Glomerular visceral epithelial cell (primary cell): ENCODE measurements around the gene EEA1.
A peak's percentile ranks its signal among the peaks of the same experiment; 100 is the strongest.
"Not testable (repeated sequence)": the region's sequence is repeated elsewhere in the genome, so short reads cannot be mapped to it uniquely, and the experiment has no call there.

Experiments
- DNase-seq: peaks from one replicate; pipeline ENCODE4 v3.0.0-alpha.2; 2016; ENCODE audit errors: extremely low spot score

EEA1 gene

DNA sequence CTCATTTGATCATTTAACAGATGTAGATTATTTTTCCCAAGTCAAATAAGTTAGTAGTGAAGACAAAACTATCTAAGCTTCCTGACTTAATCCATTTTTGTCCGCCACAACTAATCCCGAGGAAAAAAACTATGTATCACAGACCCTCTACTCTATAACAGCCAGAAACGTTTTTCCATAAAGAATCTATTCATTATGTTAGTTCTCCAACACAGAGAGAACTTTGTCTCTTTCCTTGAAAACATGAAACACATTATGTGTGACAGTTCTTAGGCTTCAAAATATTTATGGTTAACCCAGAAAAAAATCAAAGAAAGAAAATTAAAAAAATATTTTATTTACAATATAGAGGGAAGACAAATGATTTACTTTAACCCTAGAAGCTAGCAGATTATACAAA, 126.2 kb downstream of the EEA1 start:
- no peak for DNase-seq

DNA sequence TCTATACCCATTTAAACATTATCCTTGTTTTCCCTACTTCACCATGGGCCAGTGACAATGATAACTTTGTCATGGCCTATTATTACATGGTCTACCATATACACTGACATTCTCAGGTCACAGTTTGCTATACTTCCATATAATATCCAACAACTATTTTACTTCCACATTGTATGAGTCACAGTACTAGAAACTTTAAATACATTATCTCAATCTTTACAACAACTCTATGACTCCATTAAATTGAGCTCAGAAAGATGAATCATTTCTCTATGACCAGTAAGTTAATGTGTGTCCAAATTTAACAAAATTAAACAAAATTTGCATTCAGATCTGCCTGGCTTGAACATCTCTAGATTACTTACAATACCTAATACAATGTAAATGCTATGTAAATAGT, 132.4 kb downstream of the EEA1 start:
- DNase-seq = no peak

DNA sequence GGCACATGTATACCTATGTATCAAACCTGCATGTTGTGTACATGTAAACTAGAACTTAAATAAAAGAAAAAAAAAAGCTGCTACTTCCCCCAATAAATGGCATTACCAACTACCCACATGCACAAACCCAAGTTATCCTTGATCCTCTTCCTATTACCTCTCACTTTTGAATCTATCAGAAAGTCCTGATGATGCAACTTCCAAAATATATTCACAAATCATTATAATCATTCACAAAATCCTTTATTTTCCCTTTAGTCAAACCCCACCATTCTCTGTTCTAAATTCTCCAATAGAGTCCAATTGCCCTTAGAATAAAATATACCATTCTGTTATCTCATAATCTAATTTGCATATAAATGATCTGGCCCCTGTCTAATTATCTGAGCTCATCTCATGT, 134.3 kb downstream of the EEA1 start:
- DNase-seq = no peak

DNA sequence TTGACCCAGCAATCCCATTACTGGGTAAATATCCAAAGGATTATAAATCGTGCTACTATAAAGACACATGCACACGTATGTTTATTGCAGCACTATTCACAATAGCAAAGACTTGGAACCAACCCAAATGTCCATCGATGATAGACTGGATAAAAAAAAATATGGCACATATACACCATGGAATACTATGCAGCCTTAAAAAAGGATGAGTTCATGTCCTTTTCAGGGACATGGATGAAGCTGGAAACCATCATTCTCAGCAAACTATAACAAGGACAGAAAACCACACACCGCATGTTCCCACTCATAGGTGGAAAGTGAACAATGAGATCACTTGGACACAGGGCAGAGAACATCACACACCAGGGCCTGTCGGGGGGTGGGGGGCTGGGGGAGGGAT, 134.7 kb downstream of the EEA1 start:
- DNase-seq = not testable (repeated sequence)

DNA sequence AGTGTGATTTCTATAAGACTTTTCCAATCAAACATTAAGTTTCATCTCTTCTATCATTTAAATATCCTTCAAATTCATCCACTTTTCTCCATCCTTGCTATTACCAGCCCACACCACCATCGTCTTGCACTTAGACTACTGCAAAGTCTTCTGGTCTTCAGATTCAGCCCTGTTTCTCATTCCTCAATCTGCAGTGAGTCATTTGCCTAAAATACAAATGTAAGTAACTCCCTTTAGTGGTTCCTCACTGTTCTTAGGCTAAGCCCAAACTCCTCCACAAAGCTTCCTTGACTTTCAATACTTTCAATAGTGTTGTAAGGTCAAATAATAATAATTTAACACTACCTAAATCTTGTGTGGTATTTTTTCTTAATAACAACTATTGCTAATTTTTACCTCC, 143.1 kb downstream of the EEA1 start:
- DNase-seq = no peak

DNA sequence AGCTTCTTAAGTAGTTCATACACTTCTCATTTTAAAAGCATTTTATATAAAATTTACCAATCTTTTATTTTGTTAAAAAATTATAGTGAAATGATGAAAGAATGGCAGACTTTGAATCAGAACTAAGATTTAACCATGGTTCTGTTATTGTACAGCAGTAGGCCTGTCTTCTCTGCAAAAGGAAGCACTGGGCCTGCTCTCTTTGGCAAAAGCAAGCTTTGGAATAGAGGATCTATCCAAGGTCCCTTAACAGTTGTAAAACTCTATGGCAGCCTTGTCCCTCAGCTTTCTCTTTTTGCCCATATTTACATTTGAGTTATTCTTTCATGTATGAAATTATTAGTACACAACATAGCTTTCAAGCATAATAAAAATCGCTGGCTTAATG, 143.5 kb downstream of the EEA1 start:
- no peak for DNase-seq

DNA sequence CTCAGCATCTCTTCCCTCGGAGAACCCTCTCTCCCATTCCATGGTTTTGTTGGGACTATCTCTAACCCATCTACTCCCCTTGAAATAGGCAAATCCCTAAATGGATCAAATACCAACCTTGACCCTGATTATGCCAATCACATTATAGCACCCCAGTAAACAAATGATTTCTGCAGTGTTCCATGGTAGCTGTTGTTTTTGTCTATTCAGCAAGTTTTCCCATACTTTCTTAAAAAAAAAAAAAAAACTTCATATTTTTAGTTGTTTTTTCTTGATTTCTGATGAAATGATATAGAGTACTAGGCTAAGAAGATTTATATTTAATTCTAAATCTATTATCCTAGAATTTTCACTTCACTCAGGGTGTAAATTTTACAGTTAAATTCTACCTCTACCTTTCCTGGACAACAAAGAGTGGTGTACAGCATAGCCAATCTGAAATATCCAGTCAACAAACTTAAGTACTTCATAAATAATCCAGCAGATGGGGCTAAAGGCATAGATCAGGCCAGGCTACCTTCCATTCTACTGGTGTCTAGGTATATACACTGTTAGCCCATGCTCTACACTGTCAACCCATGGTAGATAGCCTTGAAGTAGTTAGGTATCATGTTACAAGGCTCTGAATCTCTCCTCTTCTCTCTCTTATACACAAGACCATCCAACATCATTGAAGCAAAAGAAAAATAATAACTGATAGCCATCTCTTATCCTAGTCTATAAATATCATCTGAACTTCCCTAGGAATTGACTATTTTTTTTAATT, 144.1 kb downstream of the EEA1 start:
- DNase-seq = peak; percentile 74

DNA sequence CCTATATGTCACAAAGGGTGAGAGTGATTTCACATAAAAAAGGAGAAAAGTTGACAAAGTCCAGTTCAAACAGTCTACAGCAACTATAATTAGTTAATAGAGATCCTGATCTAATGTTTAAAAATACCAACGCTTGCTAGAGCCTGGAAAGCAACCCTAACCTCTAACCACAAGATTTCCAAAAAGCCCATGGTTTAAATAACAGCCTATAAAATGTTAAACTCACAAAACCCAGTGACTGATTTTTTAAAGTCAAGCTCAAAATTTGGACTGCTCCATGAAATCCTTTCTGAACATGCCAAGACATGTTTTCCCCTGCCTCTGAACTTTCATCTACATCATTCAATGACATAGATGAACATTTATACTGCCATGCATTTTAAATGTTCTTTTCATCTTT, 144.7 kb downstream of the EEA1 start:
- no peak for DNase-seq

DNA sequence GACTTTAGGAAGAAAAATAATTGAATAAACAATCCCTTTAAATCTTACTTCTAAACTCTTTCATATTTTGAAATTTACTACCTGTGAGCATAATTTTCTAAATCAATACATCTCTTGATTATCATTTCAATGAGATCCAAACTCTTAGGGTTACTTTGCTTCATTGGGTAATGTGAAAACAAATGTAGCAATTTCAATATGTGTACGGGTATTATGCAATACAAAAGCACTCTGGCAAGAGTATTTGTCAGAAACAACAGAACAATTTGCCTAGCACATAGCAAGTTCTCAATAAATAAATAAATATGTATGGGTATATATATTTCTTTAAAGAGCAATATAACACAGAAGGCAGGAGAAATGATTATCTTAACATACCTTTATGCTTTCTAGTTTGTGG, 149.2 kb downstream of the EEA1 start:
- no peak for DNase-seq

DNA sequence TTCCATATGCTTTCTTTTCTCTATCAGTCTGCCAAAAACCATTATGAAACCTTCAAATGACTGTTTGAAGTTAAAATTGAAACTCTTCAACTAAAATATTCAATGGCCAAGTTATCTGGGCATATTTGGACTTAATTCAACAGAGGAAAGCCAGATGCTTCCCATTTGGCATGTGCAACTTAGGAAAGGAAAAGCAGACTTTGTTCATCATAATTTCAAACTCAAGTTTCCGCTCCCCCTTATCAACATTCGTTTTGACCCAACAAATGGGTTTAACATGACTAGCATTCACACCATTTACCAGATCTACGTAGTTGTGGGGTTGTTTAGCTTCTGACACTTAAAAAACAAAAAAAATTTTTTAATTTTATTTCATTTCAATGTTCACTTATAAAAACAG, 150.6 kb downstream of the EEA1 start:
- DNase-seq = no peak

DNA sequence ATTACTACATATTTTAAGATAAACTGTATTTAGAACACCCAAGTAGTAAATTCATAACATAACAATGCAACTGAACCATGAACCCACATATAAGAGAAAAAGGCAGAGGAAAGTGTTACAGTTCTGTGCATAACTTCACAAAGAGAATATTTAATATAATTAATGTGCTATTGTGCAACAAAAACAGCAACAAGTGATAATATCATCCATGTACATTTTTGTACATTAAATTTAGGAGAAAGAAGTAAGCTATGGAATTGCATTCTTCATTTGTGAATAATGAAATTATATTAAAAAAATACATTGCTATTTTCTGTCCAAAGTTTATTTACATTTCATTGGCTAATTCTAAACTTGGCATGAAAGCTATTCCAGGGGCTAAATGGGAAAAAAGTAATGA, 153.7 kb downstream of the EEA1 start:
- no peak for DNase-seq

DNA sequence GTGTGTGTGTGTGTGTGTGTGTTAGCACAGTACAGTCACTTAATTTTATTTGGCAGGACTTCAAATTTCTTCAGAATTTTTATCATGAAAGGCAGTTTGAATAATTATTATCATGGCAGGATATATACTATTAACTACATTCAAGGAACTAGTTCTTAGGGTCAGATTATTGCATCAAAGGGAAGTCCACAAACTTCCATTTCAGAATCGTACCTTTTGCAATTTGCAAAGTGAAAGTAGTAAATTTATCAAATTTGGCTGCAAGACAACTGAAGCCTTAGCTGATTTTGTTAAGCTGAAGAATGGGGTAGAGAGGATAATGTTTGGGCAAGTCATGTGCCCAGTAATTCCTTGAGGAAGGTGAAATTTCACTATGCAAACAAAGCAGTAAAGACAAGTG, 158.1 kb downstream of the EEA1 start:
- no peak for DNase-seq

DNA sequence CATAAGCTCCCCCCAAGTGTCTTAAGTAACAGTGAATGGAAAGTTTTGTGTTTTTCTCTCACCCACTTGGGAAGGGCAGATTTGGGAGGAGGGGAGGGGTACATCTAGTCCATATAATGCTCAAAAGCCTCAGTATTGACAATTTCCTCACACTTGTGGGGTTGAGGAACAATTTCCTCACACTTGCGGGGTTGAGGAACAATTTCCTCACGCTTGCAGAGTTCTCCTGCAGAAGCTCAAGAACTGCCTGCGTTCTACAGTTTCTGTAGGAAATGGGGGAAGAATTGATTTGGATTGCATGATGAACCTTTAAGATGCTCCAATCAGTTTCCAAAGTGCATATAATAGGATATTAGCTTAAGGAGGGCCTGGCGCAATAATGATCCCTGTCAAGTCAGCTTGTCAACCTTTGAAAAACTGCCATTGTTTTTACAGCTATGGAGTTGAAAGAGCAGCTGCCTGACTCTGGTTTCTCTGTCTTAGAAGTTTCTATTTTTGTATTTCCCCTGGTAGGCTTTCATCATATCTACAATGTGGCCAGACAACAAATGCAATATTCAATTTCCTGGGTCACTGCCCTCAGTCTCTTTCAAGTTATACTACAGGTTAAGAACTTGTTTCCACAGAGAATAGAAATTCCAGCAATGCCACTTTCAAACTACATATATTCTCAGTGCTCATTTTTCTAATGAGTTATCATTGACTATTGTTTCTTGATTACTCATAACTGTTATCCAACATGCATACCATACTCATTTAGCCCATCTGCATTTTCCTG, 159.8 kb downstream of the EEA1 start:
- DNase-seq = no peak

DNA sequence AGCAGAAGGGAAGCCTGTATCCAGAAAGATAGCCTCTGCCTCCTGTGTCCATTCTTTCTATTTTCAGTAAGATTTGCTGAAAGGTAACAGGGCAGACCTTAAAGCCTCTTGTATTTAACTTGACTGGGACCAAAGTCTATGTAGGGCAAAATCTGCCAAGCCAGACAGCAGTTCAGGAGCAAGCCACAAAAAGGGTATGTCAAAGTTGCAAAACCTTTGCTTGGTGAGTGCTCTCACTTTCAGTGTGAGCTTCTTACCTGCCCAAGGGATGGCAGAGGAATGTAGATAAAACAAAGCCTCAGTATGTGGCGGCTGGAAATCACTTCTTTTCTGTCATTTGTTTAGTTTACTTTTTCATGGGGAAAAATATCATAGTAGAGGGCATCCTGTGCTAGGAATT, 163.2 kb downstream of the EEA1 start:
- DNase-seq = no peak

DNA sequence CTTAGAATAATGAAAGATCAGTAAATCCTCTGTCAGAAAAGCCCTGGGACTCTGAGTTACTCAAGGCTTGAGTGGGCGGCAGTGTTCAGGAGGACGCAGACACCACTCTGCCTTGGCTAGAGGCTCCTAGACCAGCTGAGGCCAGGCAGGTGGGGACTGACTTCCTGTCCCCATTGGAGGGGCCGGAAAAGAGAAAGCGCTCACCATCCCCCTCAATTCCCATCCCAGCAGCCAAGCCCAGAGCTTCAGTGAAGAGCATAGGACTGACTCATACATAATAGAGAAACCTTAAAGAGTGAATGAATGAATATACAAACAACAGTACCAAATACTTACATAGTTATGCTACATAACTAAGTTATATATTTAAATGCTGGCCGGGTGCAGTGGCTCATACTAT, 164.3 kb downstream of the EEA1 start:
- no peak for DNase-seq

DNA sequence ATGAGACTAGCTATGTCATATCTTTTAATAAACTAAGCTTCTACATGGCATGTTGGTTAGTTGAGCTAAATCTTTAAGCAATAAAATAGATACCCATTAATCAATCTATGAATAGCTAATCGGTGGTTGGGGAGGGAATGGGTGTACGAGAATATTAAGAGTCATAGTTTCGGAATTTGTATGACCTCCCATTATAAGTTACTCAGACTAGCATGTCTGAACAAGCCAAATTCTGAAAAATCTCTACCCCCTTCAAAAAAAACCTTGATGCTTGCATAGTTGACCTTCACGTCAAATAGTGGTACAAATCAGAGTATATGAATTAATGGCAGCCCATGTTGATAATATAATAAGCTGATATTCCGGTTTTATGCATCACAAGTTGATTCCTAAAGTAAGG, 166.3 kb downstream of the EEA1 start:
- DNase-seq = no peak

DNA sequence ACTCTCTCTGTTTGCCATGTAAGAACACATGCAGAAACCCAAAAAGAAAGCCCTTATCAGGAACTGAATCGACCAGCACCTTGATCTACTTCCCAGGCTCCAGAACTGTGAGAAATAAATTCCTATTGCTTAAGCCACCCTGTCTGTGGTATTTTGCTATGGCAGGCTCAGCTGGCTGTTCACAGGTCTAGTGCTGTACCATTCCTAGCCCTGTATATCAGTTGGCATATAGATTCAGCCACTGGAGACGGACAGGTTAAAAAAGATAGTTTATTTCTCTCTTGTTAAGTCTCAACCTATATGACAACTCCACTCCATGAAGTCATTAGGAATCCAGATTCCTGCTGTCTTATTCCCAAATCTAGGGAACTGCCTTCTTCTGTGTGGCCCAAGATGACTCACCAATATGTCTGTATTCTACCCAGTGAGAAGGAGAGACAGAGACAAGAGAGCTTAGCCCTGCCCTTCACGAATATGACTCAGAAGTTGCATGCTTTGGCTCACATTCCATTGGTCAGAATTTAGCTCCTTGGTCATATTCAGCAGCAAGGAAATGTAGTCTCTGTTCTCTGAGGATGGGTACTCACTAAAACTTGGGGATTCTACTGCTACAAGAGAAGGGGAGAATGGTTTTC, 169.3 kb downstream of the EEA1 start:
- DNase-seq = peak; percentile 73

DNA sequence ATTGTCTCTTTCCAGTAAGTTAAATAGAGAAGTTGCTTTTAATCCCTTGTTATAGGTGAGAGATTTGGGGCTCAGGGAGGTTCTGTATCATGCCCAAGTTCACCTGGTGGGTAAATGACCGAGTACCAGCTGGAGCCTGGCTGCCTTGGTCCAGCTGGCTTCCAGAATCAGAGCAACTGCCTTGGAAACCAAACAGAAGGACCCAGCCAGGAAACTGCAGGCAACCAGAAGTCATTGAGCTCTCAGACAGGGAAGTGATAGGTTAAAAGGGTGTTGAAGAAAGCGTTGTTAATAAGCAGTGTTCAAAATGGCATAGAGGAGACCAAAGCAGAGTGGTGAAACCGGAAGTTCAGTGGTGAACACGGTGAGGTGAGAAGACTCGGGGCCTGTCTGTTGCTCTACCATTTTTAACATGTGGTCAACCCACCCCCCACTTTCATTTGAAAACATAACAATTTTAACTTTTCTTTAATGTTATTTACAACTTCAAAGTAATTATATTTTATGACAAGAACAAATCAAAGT, 171.4 kb downstream of the EEA1 start:
- no peak for DNase-seq

DNA sequence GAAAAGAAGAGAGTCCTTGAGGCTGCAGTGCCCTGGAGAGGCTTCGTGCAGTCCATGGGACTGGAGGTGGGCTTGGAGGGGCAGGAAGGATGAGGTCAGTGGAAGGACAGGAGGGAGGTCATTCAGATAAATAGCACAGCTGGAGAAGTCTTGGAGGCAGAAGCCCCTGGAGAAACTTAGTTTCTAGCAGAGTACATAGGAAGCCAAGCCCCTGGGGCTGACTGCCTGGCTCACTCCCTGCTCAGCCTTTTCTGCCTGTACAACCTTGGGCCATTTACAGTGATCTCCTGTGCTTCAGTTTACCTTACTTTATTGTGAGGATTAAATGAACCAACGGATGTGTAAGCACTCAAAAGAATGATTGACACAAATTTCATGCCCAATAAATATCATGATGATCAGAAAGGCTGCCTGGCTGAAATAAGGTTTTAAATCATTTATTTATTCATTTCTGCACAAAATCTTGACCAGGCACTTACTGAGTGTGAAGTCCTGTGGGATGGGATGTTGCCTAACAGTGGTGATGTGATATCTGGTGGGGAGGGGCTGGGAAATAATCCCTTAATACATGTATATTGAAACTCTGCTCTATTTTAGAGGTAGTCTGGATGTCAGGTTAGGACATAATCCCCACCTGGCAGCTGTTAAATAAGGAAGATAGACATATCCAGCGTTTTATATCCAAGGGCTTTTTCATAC, 172.0 kb downstream of the EEA1 start:
- no peak for DNase-seq

DNA sequence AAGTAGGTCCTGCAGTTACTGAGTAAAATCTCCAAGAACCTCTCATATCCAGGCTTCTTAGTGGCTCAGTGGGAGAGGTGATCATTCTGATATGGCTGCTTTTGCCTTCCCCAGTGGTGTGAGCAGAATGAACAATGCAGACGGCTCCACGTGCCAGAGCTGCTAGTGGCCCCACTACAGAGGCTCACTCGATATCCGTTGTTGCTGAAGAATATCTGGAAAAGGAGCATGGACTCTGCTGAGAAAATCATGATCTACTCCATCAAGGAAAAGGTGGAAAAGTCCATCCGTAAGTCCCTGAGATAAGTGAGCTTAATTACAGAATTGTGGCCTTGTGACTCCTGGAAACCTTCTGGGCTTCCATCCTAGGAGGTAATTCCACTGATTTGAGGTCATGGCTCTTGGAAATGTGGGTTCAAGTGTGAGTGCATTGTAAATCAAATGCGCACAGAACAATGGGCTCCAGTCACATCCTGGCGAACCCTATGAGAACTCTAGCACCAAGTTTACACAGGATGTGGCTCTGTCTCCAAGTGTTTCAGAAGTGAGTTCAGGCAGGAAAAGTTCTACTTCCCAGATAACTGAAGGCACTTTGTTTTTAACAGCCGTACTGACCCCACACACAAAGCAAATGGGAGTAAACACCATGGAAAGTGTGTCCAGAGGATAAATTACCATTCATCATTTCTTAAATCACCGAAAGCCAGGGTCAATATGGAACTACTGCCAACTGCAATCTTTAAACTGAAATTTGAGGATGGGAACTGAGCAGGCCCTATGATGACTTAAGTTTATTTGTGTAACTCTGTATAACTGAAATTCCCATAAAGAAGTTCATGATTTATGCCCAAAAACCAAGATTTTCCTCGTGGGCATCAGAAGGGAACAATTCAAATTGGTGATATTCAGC, 174.9 kb downstream of the EEA1 start:
- no peak for DNase-seq

DNA sequence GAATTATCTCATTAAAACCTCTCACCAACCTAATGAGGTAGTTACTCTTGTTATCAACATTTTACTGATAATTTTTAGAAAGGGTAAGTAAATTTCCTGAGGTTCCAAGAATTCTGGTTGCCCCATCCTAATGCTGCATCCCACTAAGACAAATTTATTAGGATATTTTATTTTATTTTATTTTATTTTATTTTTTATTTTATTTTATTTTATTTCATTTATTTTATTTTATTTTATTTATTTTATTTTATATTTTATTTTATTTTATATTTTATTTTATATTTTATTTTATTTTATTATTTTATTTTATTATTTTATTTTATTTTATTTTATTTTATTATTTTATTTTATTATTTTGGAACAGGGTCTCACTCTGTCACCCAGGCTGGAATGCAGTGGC, 179.4 kb downstream of the EEA1 start:
- DNase-seq = not testable (repeated sequence)
